Spleen (tissue), 13 donors: Measurements from ENCODE around the gene TGFA. TPM values are rescaled to one million over a fixed set of nuclear protein-coding genes. Genes with fewer than 3 reads are reported as not detected.

ENCODE experiments used
- DNase-seq: peaks from one replicate; pipeline ENCODE4 v3.0.0-alpha.2; 2020
- H3K27ac ChIP-seq, 8 donors: fragments of 200-600 bp; sonication (generic) in 7 of 8; 1 replicate in 4 of 8; 2 replicates in 4 of 8; pipeline versions ENCODE4 v1.5.0 to v1.8.0; 2016 to 2021; ENCODE audit warnings: inconsistent platforms in 4 of 8, mild to moderate bottlenecking in 4 of 8, moderate library complexity in 1 of 8
- H3K27me3 ChIP-seq, 7 donors: fragments of 200-600 bp; sonication (generic) in 6 of 7; replicated peaks in 1 of 7; 1 replicate in 4 of 7; 2 replicates in 3 of 7; pipeline versions ENCODE4 v1.5.0 to v1.8.0; 2016 to 2021; ENCODE audit warnings: inconsistent platforms in 3 of 7, mild to moderate bottlenecking in 1 of 7
- H3K36me3 ChIP-seq, 6 donors: fragments of 200-600 bp; sonication (generic) in 5 of 6; 1 replicate in 4 of 6; 2 replicates in 2 of 6; pipeline versions ENCODE4 v1.5.0 to v1.8.0; 2016 to 2021; ENCODE audit warnings: inconsistent platforms in 2 of 6
- H3K4me1 ChIP-seq, 6 donors: fragments of 200-600 bp; sonication (generic) in 5 of 6; 1 replicate in 3 of 6; 2 replicates in 3 of 6; pipeline versions ENCODE4 v1.5.0 to v1.8.0; 2016 to 2021; ENCODE audit warnings: inconsistent platforms in 3 of 6
- H3K4me3 ChIP-seq, 8 donors: fragments of 200-600 bp; sonication (generic) in 7 of 8; 1 replicate in 4 of 8; 2 replicates in 4 of 8; pipeline versions ENCODE4 v1.5.0 to v1.8.0; 2016 to 2021; ENCODE audit warnings: inconsistent platforms in 4 of 8, mild to moderate bottlenecking in 4 of 8, moderate library complexity in 2 of 8
- H3K9me3 ChIP-seq, 8 donors: fragments of 200-600 bp; sonication (generic) in 7 of 8; 1 replicate in 4 of 8; 2 replicates in 4 of 8; pipeline versions ENCODE4 v1.5.0 to v1.8.0; 2016 to 2021; ENCODE audit warnings: inconsistent platforms in 4 of 8
- CTCF ChIP-seq, 11 experiments: fragments of 200-600 bp in 7 of 11; fragments of 450-650 bp in 4 of 11; sonication (generic) in 4 of 11; IDR thresholded peaks in 8 of 11; conservative IDR thresholded peaks in 3 of 11; 1 replicate in 7 of 11; 2 replicates in 4 of 11; pipeline versions ENCODE4 v1.4.0 to v1.8.0; 2016 to 2021; ENCODE audit warnings: antibody characterized with exemption in 11 of 11, inconsistent platforms in 4 of 11, mild to moderate bottlenecking in 1 of 11
- POLR2A ChIP-seq, 3 donors: fragments of 450-650 bp; IDR thresholded peaks; one replicate each; pipeline ENCODE4 v1.5.1; 2017; ENCODE audit warnings: antibody characterized with exemption in 3 of 3, mild to moderate bottlenecking in 1 of 3
- POLR2AphosphoS5 ChIP-seq, 3 donors: sonication (generic); formaldehyde crosslinking; IDR thresholded peaks; one replicate each; pipeline ENCODE4 v1.5.1; 2017; ENCODE audit warnings: antibody characterized with exemption in 3 of 3
- WGBS, 5 donors: extraction: QIAGEN DNeasy Blood & Tissue Kit in 3 of 5; methylation state at CpG; one replicate each; pipeline versions ENCODE4 v1.1.5 to v1.1.7; 2013 to 2018; 5-methylcytosine and 5-hydroxymethylcytosine counted together
- intact Hi-C: fragments of 100-400 bp; cut with DNase I; formaldehyde crosslinking; loops from one replicate; pipeline ENCODE4 v1.15.0; 2023; ENCODE audit warnings: low total_unique reads
- long read RNA-seq, 2 donors: transcript quantifications; one replicate each; lab custom pipeline, GENCODE V29; 2026
- polyA plus RNA-seq, 3 donors: library from polyadenylated mRNA; stranded (reverse); fragments of 200-250 nt; gene quantifications; one replicate each; pipeline ENCODE4 v1.2.1, GENCODE V29; 2013
- total RNA-seq, 7 donors: library from RNA; depleted of rRNA in 3 of 7; stranded (reverse); fragments of >200 nt in 3 of 7; fragmentation: NEBNext Ultra II Directional in 4 of 7; extraction: Animal tissue kit (Norgen Biotek cat#: 25700) in 4 of 7; gene quantifications; one replicate each; pipeline versions ENCODE4 v1.1.0 to v1.2.1, GENCODE V29; 2016 to 2021
- donor health status: healthy with polysubstance abuse.
- donor health status: DM: no; HTN: no; CAD: no; lungs with moderate emphysema.
- donor health status: DM: no; HTN: no; CAD: no.
- donor health status: Bipolar disorder and iron deficiency.
- donor health status: healthy.
- donor health status: DM: no; HTN: no; CAD: no.
- donor health status: DM: yes; HTN: yes; CAD: no.

Gene TGFA
- 10 to 100 TPM in 6 of 7 donors, 1 to 10 TPM in 1; 6.8 to 27.5 (median 18.2) TPM for total RNA-seq
- 1 to 10 TPM; 1.3 to 2.8 (median 2.0) TPM for polyA plus RNA-seq
- long read RNA-seq, donor 1, full-length matches to known transcripts: 1 of 1 reads
- long read RNA-seq, donor 1, partial matches to known transcripts: 0 of 1 reads
- long read RNA-seq, donor 1, other reads (novel, unspliced or antisense): 0 of 1 reads
- long read RNA-seq, donor 2, full-length matches to known transcripts: 4 of 4 reads
- long read RNA-seq, donor 2, partial matches to known transcripts: 0 of 4 reads
- long read RNA-seq, donor 2, other reads (novel, unspliced or antisense): 0 of 4 reads

- H3K36me3 ChIP-seq: no peaks in the 10 kb centered on the region
- 0% methylated on average over 46 to 88 of the region's 88 CpGs for WGBS, 5 donors
- H3K4me1 ChIP-seq: peaks cover 8 to 43% (median 31%) of the 10 kb centered on the region in 6 donors
- peak; percentile 94 for DNase-seq
- H3K27ac ChIP-seq: peak within 1 kb of the TSS; percentile 24 to 92 (median 80)
- H3K9me3 ChIP-seq: no peaks in the 10 kb centered on the region
- TF ChIP-seq POLR2A (IDR thresholded peaks at IDR 0.05): no peak
- peak; percentile 47 to 77 (median 70) for TF ChIP-seq POLR2AphosphoS5 (IDR thresholded peaks at IDR 0.05)
- peak; percentile 36 to 86 (median 77) for TF ChIP-seq CTCF (IDR thresholded peaks at IDR 0.05 in 8 of 11, conservative IDR thresholded peaks at IDR 0.05 in 3 of 11)
- H3K27me3 ChIP-seq: peaks cover 0 to 82% (median 28%) of the 10 kb centered on the region in 7 donors
- intact Hi-C loops: no loop called here
- peak within 1 kb of the TSS; percentile 66 to 87 (median 84) for H3K4me3 ChIP-seq
Measured at GRCh38 chr2:70553584-70554337, at the start of gene TGFA. TGFA (minus strand) TSS chr2:70553826; CDS start chr2:70553767, 59 bp downstream.

- Histone ChIP-seq H3K9me3 (peaks cover 0 to 13% (median 5%) of the 10 kb centered on the region in 8 donors), H3K4me3 (no peak overlapping the region), H3K27me3 (peaks cover 0 to 10% (median 0%) of the 10 kb centered on the region in 7 donors), H3K4me1 (no peaks in the 10 kb centered on the region), H3K36me3 (no peaks in the 10 kb centered on the region), H3K27ac (no peak overlapping the region)
- no peak for DNase-seq
- TF ChIP-seq POLR2AphosphoS5 (IDR thresholded peaks at IDR 0.05): no peak
- no peak for TF ChIP-seq CTCF (IDR thresholded peaks at IDR 0.05 in 8 of 11, conservative IDR thresholded peaks at IDR 0.05 in 3 of 11)
- no peak for TF ChIP-seq POLR2A (IDR thresholded peaks at IDR 0.05)
- intact Hi-C loops: no loop called here
Measured at GRCh38 chr2:70603066-70603465, 49.4 kb upstream of the TGFA start.

- no peak overlapping the region for H3K27ac ChIP-seq
- no peak overlapping the region for H3K4me3 ChIP-seq
- peaks cover 0 to 5% (median 0%) of the 10 kb centered on the region in 7 donors for H3K27me3 ChIP-seq
- no peaks in the 10 kb centered on the region for H3K36me3 ChIP-seq
- H3K9me3 ChIP-seq: peaks cover 0 to 17% (median 6%) of the 10 kb centered on the region in 8 donors
- no peak for DNase-seq
- no peaks in the 10 kb centered on the region for H3K4me1 ChIP-seq
- TF ChIP-seq CTCF (IDR thresholded peaks at IDR 0.05 in 8 of 11, conservative IDR thresholded peaks at IDR 0.05 in 3 of 11): no peak
- no peak for TF ChIP-seq POLR2A (IDR thresholded peaks at IDR 0.05)
- no peak for TF ChIP-seq POLR2AphosphoS5 (IDR thresholded peaks at IDR 0.05)
- WGBS, 5 donors: 61 to 72% (median 67%) methylated on average over 1 of the region's 1 CpG
- intact Hi-C loops: no loop called here
Measured at GRCh38 chr2:70598197-70598596, 44.6 kb upstream of the TGFA start.

- H3K4me3 ChIP-seq: no peak overlapping the region
- intact Hi-C loops: no loop called here
- no peak for DNase-seq
- TF ChIP-seq POLR2AphosphoS5 (IDR thresholded peaks at IDR 0.05) (no peak), CTCF (IDR thresholded peaks at IDR 0.05 in 8 of 11, conservative IDR thresholded peaks at IDR 0.05 in 3 of 11) (no peak), POLR2A (IDR thresholded peaks at IDR 0.05) (no peak)
- no peak overlapping the region for H3K27ac ChIP-seq
- H3K27me3 ChIP-seq: peaks cover 0 to 5% (median 0%) of the 10 kb centered on the region in 7 donors
- WGBS, 5 donors: 37 to 53% (median 43%) methylated on average over 4 to 7 of the region's 7 CpGs
- peaks cover 0 to 17% (median 6%) of the 10 kb centered on the region in 8 donors for H3K9me3 ChIP-seq
- no peaks in the 10 kb centered on the region for H3K36me3 ChIP-seq
- H3K4me1 ChIP-seq: no peaks in the 10 kb centered on the region
Measured at GRCh38 chr2:70596739-70597138, 43.1 kb upstream of the TGFA start.
